OCI-LY1 (cell line): ENCODE measurements around the gene PLPP7.

Experiments used
- CTCF ChIP-seq: fragments of 200-600 bp; sonication (generic), shearing (Covaris generic); IDR thresholded peaks from 2 replicates; pipeline ENCODE4 v1.5.1; 2017; ENCODE audit warnings: mild to moderate bottlenecking, antibody characterized with exemption, low read length, moderate library complexity, mixed read lengths
- EZH2 ChIP-seq: fragments of 200-600 bp; sonication (generic), shearing (Covaris generic); IDR thresholded peaks from 2 replicates; pipeline ENCODE4 v1.8.0; 2017; ENCODE audit warnings: borderline replicate concordance, mixed run types, mild to moderate bottlenecking, antibody characterized with exemption, low read length, moderate library complexity, mixed read lengths

DNA sequence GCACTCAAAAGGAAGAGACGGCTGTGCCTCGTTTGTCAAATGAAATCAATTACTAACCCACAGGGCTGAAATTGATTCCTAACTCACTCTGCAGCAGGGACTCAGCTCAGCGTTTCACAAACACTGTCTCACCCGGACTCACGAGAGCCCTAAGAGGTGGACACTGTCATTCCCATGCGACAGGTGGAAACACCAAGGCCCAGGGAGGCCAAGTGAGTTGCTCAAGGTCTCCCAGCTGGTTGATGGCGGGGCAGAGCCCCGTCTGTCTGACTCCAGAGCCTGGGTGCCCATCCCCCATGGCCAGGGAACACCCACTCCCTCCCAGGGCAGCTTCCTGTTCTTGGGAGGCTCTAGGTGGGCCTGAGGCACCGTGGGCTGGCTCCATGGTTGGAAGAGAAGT, 1.3 kb upstream of the PLPP7 start:
- no peak for TF ChIP-seq CTCF
- TF ChIP-seq EZH2, result no peak
